NT2/D1 (cell line): Measurements from ENCODE around the gene TDG.

Source experiments
- DNase-seq: peaks from one replicate; pipeline ENCODE4 v3.0.0-alpha.2; 2011; ENCODE audit warnings: low read depth, low spot score
- H3K27me3 ChIP-seq: 2 replicates; pipeline ENCODE4 v1.6.0; 2011; ENCODE audit warnings: mild to moderate bottlenecking; ENCODE audit not compliant: insufficient read length, insufficient read depth
- H3K36me3 ChIP-seq: 2 replicates; pipeline ENCODE4 v1.6.1; 2011; ENCODE audit warnings: mild to moderate bottlenecking, low read length, mixed read lengths; ENCODE audit not compliant: insufficient read depth, insufficient read length
- H3K4me1 ChIP-seq: 2 replicates; pipeline ENCODE4 v1.5.1; 2011; ENCODE audit not compliant: insufficient read depth, insufficient read length
- H3K4me3 ChIP-seq: 2 replicates; pipeline ENCODE4 v1.5.1; 2011; ENCODE audit warnings: low read depth; ENCODE audit not compliant: insufficient read length
- H3K9ac ChIP-seq: 2 replicates; pipeline ENCODE4 v1.6.0; 2011; ENCODE audit warnings: low read depth; ENCODE audit not compliant: insufficient read length
- H3K9me3 ChIP-seq: 2 replicates; pipeline ENCODE4 v1.5.1; 2011; ENCODE audit warnings: mild to moderate bottlenecking, low read length; ENCODE audit not compliant: insufficient read depth
- SUZ12 ChIP-seq: IDR thresholded peaks from 2 replicates; pipeline ENCODE4 v1.6.1; 2011; ENCODE audit not compliant: insufficient read length, insufficient read depth; ENCODE audit errors: extremely low read depth
- YY1 ChIP-seq: IDR thresholded peaks from 2 replicates; pipeline ENCODE4 v1.6.1; 2011; ENCODE audit not compliant: insufficient read length, insufficient read depth
- ZNF274 ChIP-seq: IDR thresholded peaks from 2 replicates; pipeline ENCODE4 v1.6.1; 2011; ENCODE audit warnings: mild to moderate bottlenecking, low read depth, low read length

The TDG gene

GRCh38 chr12:103964805-103965204, 867 bp upstream of the TDG start:
- Histone ChIP-seq H3K9ac (peak overlapping the region; percentile 93), H3K27me3 (no peaks in the 10 kb centered on the region), H3K4me1 (peaks cover 2% of the 10 kb centered on the region), H3K9me3 (no peaks in the 10 kb centered on the region), H3K4me3 (peak overlapping the region; percentile 90), H3K36me3 (peaks cover 53% of the 10 kb centered on the region)
- TF ChIP-seq SUZ12 (no peak), ZNF274 (no peak), YY1 (no peak)
- DNase-seq: no peak

- Histone ChIP-seq H3K36me3 (peaks cover 57% of the 10 kb centered on the region), H3K9ac (peak overlapping the region; percentile 93), H3K9me3 (no peaks in the 10 kb centered on the region), H3K27me3 (no peaks in the 10 kb centered on the region), H3K4me1 (peaks cover 2% of the 10 kb centered on the region), H3K4me3 (peak overlapping the region; percentile 90)
- no peak for DNase-seq
- no peak for TF ChIP-seq SUZ12
- no peak for TF ChIP-seq YY1
- no peak for TF ChIP-seq ZNF274
These were observed 450 bp upstream of the TDG start for GRCh38 chr12:103965255-103965589.

- Histone ChIP-seq H3K27me3 (no peaks in the 10 kb centered on the region), H3K9ac (peak overlapping the region; percentile 93), H3K9me3 (no peaks in the 10 kb centered on the region), H3K4me3 (peak overlapping the region; percentile 90), H3K36me3 (peaks cover 72% of the 10 kb centered on the region), H3K4me1 (peaks cover 2% of the 10 kb centered on the region)
- TF ChIP-seq SUZ12 (no peak), YY1 (no peak), ZNF274 (no peak)
- DNase-seq: no peak
These were observed 1.1 kb downstream of the TDG start for GRCh38 chr12:103966736-103967135.

- Histone ChIP-seq H3K4me3 (no peak overlapping the region), H3K9ac (no peak overlapping the region), H3K36me3 (peaks cover 74% of the 10 kb centered on the region), H3K4me1 (peaks cover 2% of the 10 kb centered on the region), H3K27me3 (no peaks in the 10 kb centered on the region), H3K9me3 (no peaks in the 10 kb centered on the region)
- no peak for DNase-seq
- TF ChIP-seq ZNF274 (no peak), SUZ12 (no peak), YY1 (no peak)
These were observed 3.7 kb downstream of the TDG start for GRCh38 chr12:103969391-103969790.

- Histone ChIP-seq H3K27me3 (no peaks in the 10 kb centered on the region), H3K9me3 (no peaks in the 10 kb centered on the region), H3K4me3 (no peak overlapping the region), H3K9ac (no peak overlapping the region), H3K36me3 (peaks cover 88% of the 10 kb centered on the region), H3K4me1 (peaks cover 2% of the 10 kb centered on the region)
- TF ChIP-seq YY1 (no peak), ZNF274 (no peak), SUZ12 (no peak)
- no peak for DNase-seq
These were observed 8.2 kb downstream of the TDG start for GRCh38 chr12:103973909-103974308.

GRCh38 chr12:103975368-103975767, 9.7 kb downstream of the TDG start:
- no peak for DNase-seq
- TF ChIP-seq SUZ12 (no peak), ZNF274 (no peak), YY1 (no peak)
- Histone ChIP-seq H3K9me3 (no peaks in the 10 kb centered on the region), H3K27me3 (no peaks in the 10 kb centered on the region), H3K36me3 (peaks cover 86% of the 10 kb centered on the region), H3K4me3 (no peak overlapping the region), H3K4me1 (no peaks in the 10 kb centered on the region), H3K9ac (no peak overlapping the region)

GRCh38 chr12:103978384-103978982, 12.8 kb downstream of the TDG start:
- DNase-seq: no peak
- no peak overlapping the region for H3K4me3 ChIP-seq
- TF ChIP-seq YY1 (no peak), SUZ12 (no peak), ZNF274 (no peak)
- no peaks in the 10 kb centered on the region for H3K9me3 ChIP-seq
- H3K36me3 ChIP-seq: peaks cover 85% of the 10 kb centered on the region
- no peaks in the 10 kb centered on the region for H3K27me3 ChIP-seq
- no peak overlapping the region for H3K9ac ChIP-seq
- H3K4me1 ChIP-seq: no peaks in the 10 kb centered on the region

GRCh38 chr12:103986829-103987228, 21.2 kb downstream of the TDG start:
- no peaks in the 10 kb centered on the region for H3K4me1 ChIP-seq
- peak; percentile 58 for DNase-seq
- H3K27me3 ChIP-seq: no peaks in the 10 kb centered on the region
- no peak overlapping the region for H3K4me3 ChIP-seq
- H3K9me3 ChIP-seq: no peaks in the 10 kb centered on the region
- TF ChIP-seq SUZ12: no peak
- no peak for TF ChIP-seq ZNF274
- TF ChIP-seq YY1: no peak
- H3K9ac ChIP-seq: no peak overlapping the region
- H3K36me3 ChIP-seq: peaks cover 65% of the 10 kb centered on the region
